Left kidney (tissue), 2 donors: ENCODE data around the gene REEP2. TPM values are rescaled to one million over a fixed set of nuclear protein-coding genes. Genes with fewer than 3 reads are reported as not detected.

Experiments used
- DNase-seq: peaks from one replicate; pipeline ENCODE4 v3.0.0-alpha.2; 2013
- polyA plus RNA-seq: library from polyadenylated mRNA; unstranded; fragments of 120-200 nt; gene quantifications from one replicate; pipeline ENCODE4 v1.2.1, GENCODE V29; 2013; ENCODE audit not compliant: insufficient read length

Gene REEP2
- polyA plus RNA-seq, 1 donor = 10.1 TPM

DNA sequence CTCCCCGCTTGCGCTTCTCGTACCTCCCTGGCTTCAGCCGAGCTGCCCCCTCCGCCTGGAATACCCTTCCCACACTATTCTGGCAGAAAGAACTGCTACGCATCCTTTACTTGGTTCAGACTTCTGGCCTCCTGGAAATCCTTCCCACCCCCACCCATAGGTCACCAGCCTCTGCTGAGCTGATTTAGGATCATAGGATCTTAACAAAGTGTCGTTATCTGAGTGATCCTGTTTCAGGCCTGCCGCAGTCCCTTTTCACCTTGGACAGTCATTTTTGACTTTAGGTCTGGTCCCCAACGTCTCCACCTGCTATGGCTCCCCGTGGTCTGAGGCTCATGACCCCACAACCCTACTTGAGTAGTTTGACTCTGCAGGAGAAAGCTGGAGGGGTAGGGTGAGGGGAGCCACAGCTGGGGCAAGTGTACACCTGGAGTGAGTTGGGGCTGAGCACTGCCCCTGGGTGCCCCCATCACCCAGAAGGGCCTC, 53.7 kb downstream of the REEP2 start:
- no peak for DNase-seq

DNA sequence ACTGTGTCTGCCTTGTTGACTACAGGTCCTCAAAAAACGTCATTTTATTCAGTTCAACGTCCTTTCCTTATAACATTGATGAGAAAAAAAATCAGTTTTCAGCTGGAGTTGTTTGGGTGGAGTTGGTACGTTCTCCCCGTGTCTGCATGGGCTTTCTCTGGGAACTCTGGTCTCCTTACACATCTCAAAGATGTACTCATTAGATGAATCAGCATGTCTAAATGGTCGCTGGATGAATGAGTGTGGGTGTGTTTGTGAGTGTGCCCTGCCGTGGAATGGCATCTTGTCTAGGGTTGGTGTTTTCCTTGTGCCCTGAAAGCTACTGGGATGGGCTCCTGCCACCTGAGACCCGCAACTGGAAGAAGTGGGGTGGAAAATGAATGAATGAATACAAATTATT, 56.5 kb downstream of the REEP2 start:
- no peak for DNase-seq

Other genes with a start within 250 kb of the REEP2 start
- 73.4 TPM for gene CDC23, start 225.7 kb upstream of the REEP2 start, polyA plus RNA-seq
- 3.2 TPM for gene GFRA3, start 164.4 kb upstream of the REEP2 start, polyA plus RNA-seq
- 11.7 TPM for gene CDC25C, start 107.3 kb upstream of the REEP2 start, polyA plus RNA-seq
- 35.2 TPM for gene FAM53C, start 100.8 kb upstream of the REEP2 start, polyA plus RNA-seq
- gene KDM3B, start 86.4 kb upstream of the REEP2 start, polyA plus RNA-seq = 116 TPM
- 244 TPM for gene EGR1, start 26.4 kb downstream of the REEP2 start, polyA plus RNA-seq
- 88.6 TPM for gene ETF1, start 104.2 kb downstream of the REEP2 start, polyA plus RNA-seq
- 365 TPM for gene HSPA9, start 136.3 kb downstream of the REEP2 start, polyA plus RNA-seq